ENCODE data around the gene ARL10. TPM values are rescaled to one million over a fixed set of nuclear protein-coding genes. Genes with fewer than 3 reads are reported as not detected.

ARL10 gene
- total RNA-seq, 1 experiment from 2014 or later = 9.6 TPM

DNA sequence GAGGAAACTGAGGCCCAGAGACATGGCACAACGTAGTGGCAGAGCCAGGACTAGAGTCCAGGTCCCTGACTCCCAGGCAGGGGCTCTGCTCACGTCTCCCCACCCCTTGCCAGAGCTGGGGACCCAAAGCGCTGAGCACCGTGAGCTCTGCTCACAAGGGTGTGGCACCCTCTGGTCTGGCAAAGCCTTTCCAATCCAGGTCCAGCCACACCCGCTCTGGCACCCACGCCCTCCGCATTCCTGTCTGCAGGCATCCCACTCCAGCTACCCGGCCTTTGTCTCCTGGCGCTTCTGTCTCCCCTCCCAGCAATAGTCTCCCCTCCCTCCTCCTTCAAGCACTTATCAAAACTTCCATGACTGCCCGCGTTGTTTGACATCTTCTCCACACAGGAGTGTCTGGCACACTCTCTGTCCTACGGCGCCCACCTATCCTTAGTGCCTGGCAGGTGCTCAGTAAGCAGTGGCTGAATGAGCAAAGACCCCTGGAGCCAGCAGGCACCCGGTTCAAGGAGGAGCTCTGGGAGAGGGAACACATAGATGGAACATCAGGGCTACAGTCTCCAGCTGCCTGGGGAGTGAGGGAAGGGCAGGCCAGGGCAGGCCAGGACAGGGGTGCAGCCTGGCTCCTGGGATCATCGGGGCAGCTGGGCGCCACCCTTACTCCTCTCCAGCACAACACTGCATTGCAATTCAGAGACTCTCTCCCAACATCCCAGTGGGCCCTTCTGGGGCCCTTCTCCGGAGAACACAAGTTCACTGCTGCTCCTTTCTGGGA lies 35.3 kb downstream of the ARL10 start:
- Histone ChIP-seq H3K9me3 (ENCODE audit: control insufficient read depth, low read depth, low read length) (no peaks in the 10 kb centered on the region), H3K9ac (ENCODE audit: extremely low read depth, insufficient read length, low read length) (no peak overlapping the region), H3K79me1 (ENCODE audit: insufficient read depth, low read depth, low read length, poor library complexity, severe bottlenecking) (no peaks in the 10 kb centered on the region), H2BK120ac (ENCODE audit: low read depth, low read length, poor library complexity, severe bottlenecking) (no peak overlapping the region), H3K23ac (ENCODE audit: insufficient read length, low read depth, low read length) (no peak overlapping the region), H3K4me2 (ENCODE audit: insufficient read depth, insufficient read length, low read length) (no peak overlapping the region), H3K23me2 (ENCODE audit: insufficient read length, low read depth, low read length, poor library complexity, severe bottlenecking) (no peaks in the 10 kb centered on the region), H3T11ph (ENCODE audit: low read length) (no peak overlapping the region), H3K27me3 (ENCODE audit: insufficient read depth, low read length) (no peaks in the 10 kb centered on the region), H2AK5ac (ENCODE audit: insufficient read length, low read length) (no peak overlapping the region), H4K5ac (ENCODE audit: insufficient read length, low read depth, low read length) (no peak overlapping the region), H3K4ac (ENCODE audit: low read depth, low read length) (no peak overlapping the region), H2BK15ac (ENCODE audit: low read depth, low read length) (no peak overlapping the region), H4K8ac (replicated peaks; ENCODE audit: insufficient read length, low read depth, low read length) (no peak overlapping the region), H2BK5ac (ENCODE audit: insufficient read length, low read length) (no peak overlapping the region), H2BK20ac (ENCODE audit: low read depth, low read length, poor library complexity, severe bottlenecking) (no peak overlapping the region), H2AFZ (ENCODE audit: low read length) (no peak overlapping the region), H3K79me2 (ENCODE audit: insufficient read depth, low read length) (no peaks in the 10 kb centered on the region), H4K20me1 (ENCODE audit: control insufficient read depth, insufficient read depth, insufficient read length) (no peaks in the 10 kb centered on the region), H4K91ac (ENCODE audit: insufficient read length, low read depth, low read length) (no peak overlapping the region), H3K14ac (ENCODE audit: insufficient read depth, low read length) (no peak overlapping the region; the same call in 1 of the 2 replicates), H3K18ac (ENCODE audit: insufficient read length, low read depth, low read length) (no peak overlapping the region), H3K56ac (ENCODE audit: insufficient read length, low read depth, low read length) (no peak overlapping the region), H3K27ac (ENCODE audit: insufficient read length, low read depth, low read length) (no peak overlapping the region), H2BK12ac (ENCODE audit: insufficient read length, low read depth, low read length) (no peak overlapping the region), H3K4me1 (ENCODE audit: insufficient read depth, low read length) (no peaks in the 10 kb centered on the region)
- no peak overlapping the region for H3K4me3 Mint-ChIP-seq
- H3K4me1 Mint-ChIP-seq = peaks cover 4 to 7% of the 10 kb centered on the region in 2 experiments
- no peaks in the 10 kb centered on the region for H3K9me3 Mint-ChIP-seq
- H3K36me3 Mint-ChIP-seq (ENCODE audit: insufficient read depth in 1 of 3, low read depth in 3 of 3) = peaks cover 0 to 2% (median 0%) of the 10 kb centered on the region in 3 experiments; a peak in 1 of 7 replicates
- no peak for DNase-seq
- TF ChIP-seq, protein P1, sequence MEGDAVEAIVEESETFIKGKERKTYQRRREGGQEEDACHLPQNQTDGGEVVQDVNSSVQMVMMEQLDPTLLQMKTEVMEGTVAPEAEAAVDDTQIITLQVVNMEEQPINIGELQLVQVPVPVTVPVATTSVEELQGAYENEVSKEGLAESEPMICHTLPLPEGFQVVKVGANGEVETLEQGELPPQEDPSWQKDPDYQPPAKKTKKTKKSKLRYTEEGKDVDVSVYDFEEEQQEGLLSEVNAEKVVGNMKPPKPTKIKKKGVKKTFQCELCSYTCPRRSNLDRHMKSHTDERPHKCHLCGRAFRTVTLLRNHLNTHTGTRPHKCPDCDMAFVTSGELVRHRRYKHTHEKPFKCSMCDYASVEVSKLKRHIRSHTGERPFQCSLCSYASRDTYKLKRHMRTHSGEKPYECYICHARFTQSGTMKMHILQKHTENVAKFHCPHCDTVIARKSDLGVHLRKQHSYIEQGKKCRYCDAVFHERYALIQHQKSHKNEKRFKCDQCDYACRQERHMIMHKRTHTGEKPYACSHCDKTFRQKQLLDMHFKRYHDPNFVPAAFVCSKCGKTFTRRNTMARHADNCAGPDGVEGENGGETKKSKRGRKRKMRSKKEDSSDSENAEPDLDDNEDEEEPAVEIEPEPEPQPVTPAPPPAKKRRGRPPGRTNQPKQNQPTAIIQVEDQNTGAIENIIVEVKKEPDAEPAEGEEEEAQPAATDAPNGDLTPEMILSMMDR (conservative IDR thresholded peaks at IDR 0.05) = no peak
- peaks cover 2% of the 10 kb centered on the region; the same call in 1 of the 2 replicates for H3K27me3 Mint-ChIP-seq (ENCODE audit: low read depth)
- H3K27ac Mint-ChIP-seq = peak overlapping the region in 2 of 3 experiments; percentile 45 to 65; a peak in 2 of 7 replicates
- WGBS (ENCODE audit: extremely low coverage, insufficient read length, low lambda C conversion rate) = no CpG with 5 or more reads among the region's 17 CpGs

Data from H9 (cell line).